Hepatocyte (in vitro differentiated cells): ENCODE data around the gene ADAMTS2.

Source experiments
- CTCF ChIP-seq: fragments of 200-600 bp; sonication (generic); IDR thresholded peaks from 2 replicates; pipeline ENCODE4 v1.5.1; 2016; ENCODE audit warnings: antibody characterized with exemption, mild to moderate bottlenecking; ENCODE audit not compliant: poor library complexity
- EZH2 ChIP-seq: fragments of 200-600 bp; sonication (generic); IDR thresholded peaks from 2 replicates; pipeline ENCODE4 v1.6.1; 2016; ENCODE audit warnings: antibody characterized with exemption, mild to moderate bottlenecking, borderline replicate concordance

GRCh38 chr5:179080724-179081123 lies 264.5 kb downstream of the ADAMTS2 start:
- TF ChIP-seq CTCF (no peak), EZH2 (no peak)
